NCI-H345 treated with DMSO at 0.1 percent for 48 hours (cell line): ENCODE measurements around the gene IRGM.

Experiments used
- DNase-seq: peaks from one replicate; lab custom pipeline; 2025; ENCODE audit not compliant: unreplicated experiment; lab: John Stamatoyannopoulos, UW

The IRGM gene

DNA sequence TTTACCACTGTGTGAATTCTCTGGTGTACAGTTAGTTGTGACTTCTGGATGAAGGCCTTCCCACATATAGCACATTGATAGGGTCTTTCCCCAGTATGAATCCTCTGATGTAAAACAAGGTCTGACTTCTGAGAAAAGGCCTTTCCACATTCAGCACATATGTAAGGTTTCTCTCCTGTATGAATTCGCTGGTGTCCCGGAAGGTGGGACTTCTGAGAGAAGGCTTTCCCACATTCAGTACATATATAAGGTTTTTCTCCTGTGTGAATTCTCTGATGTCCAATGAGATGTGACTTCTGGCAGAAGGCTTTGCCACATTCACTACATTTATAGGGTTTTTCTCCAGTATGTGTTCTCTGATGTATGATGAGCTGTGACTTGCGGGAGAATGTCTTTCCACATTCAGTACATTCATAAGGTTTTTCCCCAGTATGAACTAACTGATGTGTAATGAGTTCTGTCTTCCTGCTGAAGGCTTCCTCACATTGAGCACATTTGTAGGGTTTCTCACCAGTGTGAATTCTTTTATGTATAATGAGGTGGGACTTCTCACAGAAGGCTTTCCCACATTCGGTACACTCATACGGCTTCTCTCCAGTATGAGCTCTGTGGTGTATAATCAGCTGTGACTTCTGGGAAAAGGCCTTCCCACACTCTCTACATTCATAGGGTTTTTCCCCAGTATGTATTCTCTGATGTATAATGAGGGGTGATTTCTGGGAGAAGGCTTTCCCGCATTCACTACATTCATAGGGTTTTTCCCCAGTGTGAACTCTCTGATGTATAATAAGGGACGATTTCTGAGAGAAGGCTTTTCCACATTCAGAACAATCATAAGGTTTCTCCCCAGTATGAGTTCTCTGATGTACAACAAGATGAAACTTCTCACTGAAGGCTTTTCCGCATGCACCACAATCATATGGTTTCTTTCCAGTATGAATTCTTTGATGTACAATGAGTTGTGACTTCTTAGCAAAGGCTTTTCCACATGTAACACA is 49.4 kb downstream of the IRGM start:
- no peak for DNase-seq
